Erythroblast (primary cell): Measurements from ENCODE around the gene PDGFB.

Experiments used
- GATA1 ChIP-seq: IDR thresholded peaks from 2 replicates; pipeline ENCODE4 v1.6.1; 2011; ENCODE audit warnings: low read depth, mild to moderate bottlenecking, control low read depth, low read length, moderate library complexity
- POLR2A ChIP-seq: IDR thresholded peaks from 2 replicates; pipeline ENCODE4 v1.6.1; 2011; ENCODE audit warnings: mild to moderate bottlenecking, low read length

DNA sequence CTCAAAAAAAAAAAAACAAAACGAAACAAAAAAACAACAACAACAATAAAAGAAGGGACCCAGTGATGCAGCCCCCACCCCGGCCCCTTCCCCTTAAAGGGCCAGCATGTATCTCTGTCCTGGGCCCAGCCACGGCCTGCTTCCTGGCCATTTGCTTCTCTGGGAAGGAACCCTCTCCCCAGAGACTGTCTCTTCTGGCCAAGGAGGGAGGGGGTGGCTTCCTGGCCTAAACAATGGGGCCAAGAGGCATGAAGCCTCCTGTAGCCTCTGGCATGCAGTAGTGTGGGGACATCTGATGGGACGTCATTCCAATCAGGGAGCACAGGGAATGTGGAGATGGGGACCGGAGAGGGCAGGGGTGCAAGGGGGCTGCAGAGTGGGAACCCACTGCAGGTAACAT, 25.5 kb upstream of the PDGFB start:
- TF ChIP-seq POLR2A (no peak), GATA1 (no peak)
